GM12878 (cell line): ENCODE measurements around the gene WDR18. TPM values are rescaled to one million over a fixed set of nuclear protein-coding genes. Genes with fewer than 3 reads are reported as not detected.
A peak's percentile ranks its signal among the peaks of the same experiment; 100 is the strongest.

Experiments
- ATAC-seq: fragments of 200-7000 bp; cut with Tn5 transposase; 3 replicates; pipeline ENCODE4 v1.9.1; 2020; ENCODE audit warnings: mild to moderate bottlenecking, moderate library complexity
- BruUV-seq: library from RNA; stranded (reverse); fragments of 400-500 nt; replicated peaks from 2 replicates; lab custom pipeline; 2021; lab: Mats Ljungman, UMichigan
- CTCF ChIA-PET: fragments of 300-600 bp; sonication (Branson Sonifier 250); formaldehyde crosslinking; extraction: SDS; loops from one replicate; lab custom pipeline; 2021; ENCODE audit warnings: inconsistent platforms; lab: Yijun Ruan, JAX
- POLR2A ChIA-PET: fragments of 350-600 bp; formaldehyde crosslinking; extraction: SDS; loops from one replicate; lab custom pipeline; 2021; ENCODE audit warnings: inconsistent platforms; lab: Charles Lee
- RAD21 ChIA-PET: fragments of 300-600 bp; sonication (Branson Sonifier 250); formaldehyde crosslinking; loops from one replicate; lab custom pipeline; 2023; ENCODE audit warnings: antibody characterized with exemption; ENCODE audit not compliant: unreplicated experiment; lab: Charles Lee
- SMC1A ChIA-PET: fragments of 300-600 bp; sonication (Branson Sonifier 250); formaldehyde crosslinking; loops from one replicate; lab custom pipeline; 2023; ENCODE audit not compliant: unreplicated experiment, uncharacterized antibody; lab: Charles Lee
- DNase-seq: peaks from one replicate; pipeline ENCODE4 v3.0.0-alpha.2; 2011; ENCODE audit warnings: low read depth, low spot score
- FAIRE-seq: peaks from 3 replicates; lab custom pipeline; 2011; peaks lifted over from hg19 to GRCh38; lab: Jason Lieb, UNC
- H2AFZ ChIP-seq: 2 replicates; pipeline ENCODE4 v1.6.0; 2011; ENCODE audit warnings: low read depth, low read length, control low read depth; ENCODE audit not compliant: control insufficient read depth
- H3K27ac ChIP-seq: 2 replicates; pipeline ENCODE4 v1.5.1; 2011; ENCODE audit warnings: control low read depth; ENCODE audit not compliant: control insufficient read depth, insufficient read depth
- H3K27me3 ChIP-seq, 2 experiments: replicated peaks in 1 of 2; 2 replicates each; pipeline versions ENCODE4 v1.6.0 to v1.6.1; 2011; ENCODE audit warnings: low read length in 1 of 2; ENCODE audit not compliant: control insufficient read depth in 2 of 2, insufficient read depth in 2 of 2
- H3K36me3 ChIP-seq, 2 experiments: 2 replicates each; pipeline ENCODE4 v1.5.1; 2011; ENCODE audit warnings: low read length in 1 of 2; ENCODE audit not compliant: control insufficient read depth in 2 of 2, insufficient read depth in 2 of 2
- H3K4me1 ChIP-seq: 2 replicates; pipeline ENCODE4 v1.6.1; 2011; ENCODE audit warnings: mild to moderate bottlenecking, low read length, moderate library complexity, mixed read lengths; ENCODE audit not compliant: control insufficient read depth, insufficient read depth
- H3K4me2 ChIP-seq: 2 replicates; pipeline ENCODE4 v1.6.0; 2011; ENCODE audit warnings: control low read depth; ENCODE audit not compliant: control insufficient read depth, insufficient read depth
- H3K4me3 ChIP-seq: fragments of 200-600 bp; sonication (generic); 2 replicates; pipeline ENCODE4 v1.5.1; 2016
- H3K79me2 ChIP-seq: 2 replicates; pipeline ENCODE4 v1.6.0; 2011; ENCODE audit warnings: low read length; ENCODE audit not compliant: control insufficient read depth, insufficient read depth
- H3K9ac ChIP-seq: 2 replicates; pipeline ENCODE4 v1.8.0; 2011; ENCODE audit warnings: low read length, control low read depth, mixed read lengths; ENCODE audit not compliant: control insufficient read depth, insufficient read depth
- H3K9me3 ChIP-seq: replicated peaks from 3 replicates; pipeline ENCODE4 v1.5.1; 2011; ENCODE audit warnings: mild to moderate bottlenecking, low read length; ENCODE audit not compliant: control insufficient read depth, insufficient read depth
- H4K20me1 ChIP-seq: 2 replicates; pipeline ENCODE4 v1.6.0; 2011; ENCODE audit not compliant: control insufficient read depth, insufficient read depth
- BCL11A ChIP-seq: IDR thresholded peaks from 2 replicates; pipeline ENCODE4 v1.6.1; 2011; ENCODE audit warnings: low read depth, low read length
- ETV6 ChIP-seq, 2 experiments: fragments of 450-650 bp in 1 of 2; IDR thresholded peaks in 1 of 2; conservative IDR thresholded peaks in 1 of 2; 2 replicates each; pipeline ENCODE4 v1.6.1; 2014; ENCODE audit warnings: antibody characterized with exemption in 1 of 2, borderline replicate concordance in 1 of 2, low read depth in 1 of 2, mild to moderate bottlenecking in 1 of 2, moderate library complexity in 1 of 2
- FOXM1 ChIP-seq: IDR thresholded peaks from 2 replicates; pipeline ENCODE4 v1.6.1; 2012; ENCODE audit warnings: low read depth, mild to moderate bottlenecking, inconsistent platforms, low read length, moderate library complexity
- HCFC1 ChIP-seq: fragments of 150-350 bp; IDR thresholded peaks from 2 replicates; pipeline ENCODE4 v1.6.1; 2014; ENCODE audit warnings: low read length
- IKZF1 ChIP-seq: fragments of 450-650 bp; conservative IDR thresholded peaks from 2 replicates; pipeline ENCODE4 v1.6.1; 2017; ENCODE audit warnings: antibody characterized with exemption, mild to moderate bottlenecking
- MEF2B ChIP-seq: fragments of 450-650 bp; IDR thresholded peaks from 2 replicates; pipeline ENCODE4 v1.6.1; 2018; ENCODE audit warnings: mild to moderate bottlenecking, moderate library complexity; ENCODE audit not compliant: partially characterized antibody, poor library complexity, severe bottlenecking
- MTA2 ChIP-seq: fragments of 450-650 bp; IDR thresholded peaks from 2 replicates; pipeline ENCODE4 v1.6.1; 2016; ENCODE audit warnings: low read depth, mild to moderate bottlenecking, moderate library complexity
- NFIC ChIP-seq: IDR thresholded peaks from 2 replicates; pipeline ENCODE4 v1.6.1; 2012; ENCODE audit warnings: low read depth, mild to moderate bottlenecking, inconsistent platforms, low read length, moderate library complexity
- NKRF ChIP-seq: fragments of 450-650 bp; conservative IDR thresholded peaks from 2 replicates; pipeline ENCODE4 v1.6.1; 2017; ENCODE audit warnings: mild to moderate bottlenecking, moderate library complexity
- PML ChIP-seq: IDR thresholded peaks from 2 replicates; pipeline ENCODE4 v1.6.1; 2012; ENCODE audit warnings: low read length, inconsistent platforms
- POLR2AphosphoS5 ChIP-seq: IDR thresholded peaks from 2 replicates; pipeline ENCODE4 v1.6.1; 2011; ENCODE audit warnings: mild to moderate bottlenecking, low read length, inconsistent platforms
- RUNX3 ChIP-seq: IDR thresholded peaks from 2 replicates; pipeline ENCODE4 v1.6.1; 2012; ENCODE audit warnings: low read length, inconsistent platforms
- SMARCA5 ChIP-seq: fragments of 450-650 bp; IDR thresholded peaks from 2 replicates; pipeline ENCODE4 v1.6.1; 2017; ENCODE audit warnings: mild to moderate bottlenecking
- SMC3 ChIP-seq: IDR thresholded peaks from 2 replicates; pipeline ENCODE4 v1.6.1; 2011; ENCODE audit warnings: low read length, improper control_type of control experiment, borderline replicate concordance
- SPI1 ChIP-seq: IDR thresholded peaks from 2 replicates; pipeline ENCODE4 v1.6.1; 2011; ENCODE audit warnings: low read depth, mild to moderate bottlenecking, low read length, moderate library complexity, borderline replicate concordance; ENCODE audit not compliant: insufficient read depth
- YY1 ChIP-seq: IDR thresholded peaks from 2 replicates; pipeline ENCODE4 v1.6.1; 2011; ENCODE audit warnings: low read depth, mild to moderate bottlenecking, low read length
- WGBS: methylation state at CpG from one replicate; pipeline ENCODE4 v1.1.6; 2016; ENCODE audit warnings: low lambda C conversion rate; ENCODE audit not compliant: insufficient replicate concordance, insufficient coverage; ENCODE audit errors: missing lambda C conversion rate; 5-methylcytosine and 5-hydroxymethylcytosine counted together
- in situ Hi-C: fragments of 300-500 bp; cut with MboI; formaldehyde crosslinking; loops from 9 replicates; pipeline ENCODE4 v1.14.3; 2018; ENCODE audit warnings: mixed read lengths
- intact Hi-C: fragments of 100-400 bp; cut with micrococcal nuclease; formaldehyde crosslinking; loops from one replicate; pipeline ENCODE4 v1.14.2; 2022; ENCODE audit not compliant: unreplicated experiment
- polyA plus RNA-seq, 11 experiments: library from polyadenylated mRNA; depleted of rRNA in 4 of 11; unstranded in 6 of 11; stranded (reverse) in 5 of 11; fragments of >200 nt; fragmentation: Nextera tagmentation in 4 of 11; fragmentation: Illumina TruSeq in 1 of 11; extraction: Ambion mirVana in 4 of 11; extraction: Trizol in 1 of 11; gene quantifications; 1 replicate in 1 of 11; 2 replicates in 10 of 11; pipeline versions ENCODE4 v1.2.1 to v1.2.3, GENCODE V29; 2011 to 2016; ENCODE audit warnings: inconsistent platforms in 2 of 11, missing spikeins in 2 of 11, low read depth in 1 of 11
- total RNA-seq, 4 experiments: library from RNA; depleted of rRNA in 3 of 4; stranded (reverse); fragments of >200 nt in 3 of 4; fragmentation: Illumina TruSeq in 1 of 4; extraction: Trizol in 1 of 4; gene quantifications; 2 replicates each; pipeline versions ENCODE4 v1.2.1 to v1.2.3, GENCODE V29; 2013 to 2021

Gene WDR18
- total and polyA plus RNA-seq, 10 of the 15 experiments (the other 5 are each of a cell fraction or from before 2014, with no cell fraction given): 3.0 to 206 (median 62.3) TPM

GRCh38 chr19:1026783-1027649 lies 42.9 kb downstream of the WDR18 start:
- DNase-seq (no peak), ATAC-seq (peak; percentile 31), FAIRE-seq (peak; percentile 23)
- Histone ChIP-seq H2AFZ (peak overlapping the region; percentile 86), H3K79me2 (peaks cover 48% of the 10 kb centered on the region), H3K27me3 (no peaks in the 10 kb centered on the region), H3K9me3 (no peaks in the 10 kb centered on the region), H3K27ac (peak overlapping the region; percentile 92), H3K9ac (peak overlapping the region; percentile 90), H3K4me2 (peak overlapping the region; percentile 95; the same call in 1 of the 2 replicates), H3K4me3 (peak overlapping the region; percentile 90), H3K4me1 (peaks cover 6% of the 10 kb centered on the region), H4K20me1 (0 out of 2 replicates have a peak, but pooled peaks cover 4% of the 10 kb centered on the region), H3K36me3 (peaks cover 3 to 6% of the 10 kb centered on the region in 2 experiments)
- ChIA-PET POLR2A (interaction anchor here (0.5 to 4.7 kb wide), 18 partner anchors 10 to 240 kb away, joined by 3 to 83 read pairs (median 5); partner anchors contain the start of genes ABCA7, ARHGAP45 and GPX4), SMC1A (interaction anchor here (0.6 to 2.9 kb wide), 7 partner anchors 8 to 76 kb away, joined by 3 to 22 read pairs (median 4); partner anchors contain the start of genes ABCA7 and ARHGAP45), RAD21 (interaction anchor here (0.5 to 4.9 kb wide), 6 partner anchors 11 to 174 kb away, joined by 3 to 39 read pairs (median 4); partner anchors contain the start of genes ABCA7 and ARHGAP45), CTCF (interaction anchor here (0.6 to 2.3 kb wide), 6 partner anchors 10 to 212 kb away, joined by 3 to 11 read pairs (median 4); no protein-coding TSS in a partner anchor)
- intact Hi-C loops: no loop called here
- TF ChIP-seq NFIC: peak; percentile 40; the same call in 1 of the 2 replicates
- TF ChIP-seq SPI1: peak; percentile 78
- TF ChIP-seq NKRF: 0 out of 2 replicates have a peak, but pooled peaks have one; percentile 3
- peak; percentile 42; the same call in 1 of the 2 replicates for TF ChIP-seq FOXM1
- no peak for TF ChIP-seq SMC3
- TF ChIP-seq YY1: peak; percentile 34; the same call in 1 of the 2 replicates
- TF ChIP-seq MTA2: peak; percentile 13; the same call in 1 of the 2 replicates
- peak; percentile 6; the same call in 1 of the 2 replicates for TF ChIP-seq HCFC1
- peak; percentile 40 for TF ChIP-seq RUNX3
- TF ChIP-seq BCL11A: no peak
- 0 out of 2 replicates have a peak, but pooled peaks have one; percentile 5 for TF ChIP-seq IKZF1
- TF ChIP-seq SMARCA5: peak; percentile 29
- TF ChIP-seq POLR2AphosphoS5: 0 out of 2 replicates have a peak, but pooled peaks have one; percentile 4
- no peak; the same call in 1 of the 2 replicates for TF ChIP-seq PML
- TF ChIP-seq MEF2B: peak; percentile 22
- TF ChIP-seq ETV6 (conservative IDR thresholded peaks at IDR 0.05 in 1 of 2, IDR thresholded peaks at IDR 0.05 in 1 of 2; ENCODE audit: borderline replicate concordance in 1 of 2, low read depth in 1 of 2): peak in 1 of 2 experiments; percentile 8; a peak in 1 of 4 replicates
- in situ Hi-C loops: no loop called here
- WGBS: 2% methylated on average over 33 of the region's 36 CpGs
- TSS peak; percentile 90 for BruUV-seq
